PFSK-1 (cell line): ENCODE results near the gene DOCK4.

Experiments
- FOXP2 ChIP-seq: optimal IDR thresholded peaks from 2 replicates; pipeline ENCODE3; 2011; ENCODE audit warnings: borderline replicate concordance, control low read depth, inconsistent platforms; ENCODE audit not compliant: insufficient read depth; ENCODE audit errors: extremely low read length, extremely low read depth
- POLR2AphosphoS5 ChIP-seq: IDR thresholded peaks from 2 replicates; pipeline ENCODE4 v1.6.1; 2012; ENCODE audit warnings: low read depth, mild to moderate bottlenecking, control low read depth, low read length, moderate library complexity
- REST ChIP-seq, 2 experiments: IDR thresholded peaks; 2 replicates each; pipeline versions ENCODE4 v1.6.1 to v1.8.0; 2011 to 2012; ENCODE audit warnings: low read depth in 2 of 2, low read length in 2 of 2, control low read depth in 1 of 2, inconsistent platforms in 1 of 2, mild to moderate bottlenecking in 1 of 2, moderate library complexity in 1 of 2; ENCODE audit not compliant: insufficient read depth in 1 of 2
- SIN3A ChIP-seq: IDR thresholded peaks from 2 replicates; pipeline ENCODE4 v1.6.1; 2012; ENCODE audit warnings: mild to moderate bottlenecking, low read length, moderate library complexity, borderline replicate concordance; ENCODE audit not compliant: insufficient read depth
- TAF1 ChIP-seq: IDR thresholded peaks from 2 replicates; pipeline ENCODE4 v1.6.1; 2012; ENCODE audit warnings: low read length, control low read depth, borderline replicate concordance; ENCODE audit not compliant: insufficient read depth

DOCK4 gene

GRCh38 chr7:112189691-112190090 is 16.5 kb downstream of the DOCK4 start:
- TF ChIP-seq POLR2AphosphoS5 = no peak
- no peak for TF ChIP-seq TAF1
- no peak for TF ChIP-seq SIN3A

GRCh38 chr7:112188257-112188656 is 17.9 kb downstream of the DOCK4 start:
- TF ChIP-seq REST (IDR thresholded peaks at IDR 0.05; ENCODE audit: insufficient read depth in 1 of 2, low read depth in 2 of 2, low read length in 2 of 2) (no peak), SIN3A (no peak), FOXP2 (no peak), TAF1 (no peak), POLR2AphosphoS5 (no peak)

- TF ChIP-seq SIN3A (no peak), REST (IDR thresholded peaks at IDR 0.05; ENCODE audit: insufficient read depth in 1 of 2, low read depth in 2 of 2, low read length in 2 of 2) (no peak), FOXP2 (no peak), POLR2AphosphoS5 (no peak), TAF1 (no peak)
These were observed 19.9 kb downstream of the DOCK4 start for GRCh38 chr7:112186300-112186699.

- TF ChIP-seq POLR2AphosphoS5 (no peak), TAF1 (no peak), REST (IDR thresholded peaks at IDR 0.05; ENCODE audit: insufficient read depth in 1 of 2, low read depth in 2 of 2, low read length in 2 of 2) (no peak), FOXP2 (no peak), SIN3A (no peak)
These were observed 21.0 kb downstream of the DOCK4 start for GRCh38 chr7:112185005-112185834.

- TF ChIP-seq SIN3A (no peak), REST (IDR thresholded peaks at IDR 0.05; ENCODE audit: insufficient read depth in 1 of 2, low read depth in 2 of 2, low read length in 2 of 2) (no peak), TAF1 (no peak), FOXP2 (no peak), POLR2AphosphoS5 (no peak)
These were observed 21.7 kb downstream of the DOCK4 start for GRCh38 chr7:112184455-112184854.
